ENCODE data around the gene EIF1AD.
A peak's percentile ranks its signal among the peaks of the same experiment; 100 is the strongest.

The EIF1AD gene, protein sequence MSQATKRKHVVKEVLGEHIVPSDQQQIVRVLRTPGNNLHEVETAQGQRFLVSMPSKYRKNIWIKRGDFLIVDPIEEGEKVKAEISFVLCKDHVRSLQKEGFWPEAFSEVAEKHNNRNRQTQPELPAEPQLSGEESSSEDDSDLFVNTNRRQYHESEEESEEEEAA

GRCh38 chr11:66001942-66002647 is at the start of gene EIF1AD, which contains the start of gene BANF1:
Gene EIF1AD (minus strand): TSS chr11:66002157. CDS start chr11:66000389, 1,768 bp downstream.
Gene BANF1 (plus strand): TSS chr11:66002503. CDS start chr11:66003251, 748 bp downstream.
- peak within 1 kb of the TSS; percentile 94 for H3K4me3 ChIP-seq (ENCODE audit: low read length)
- peak; percentile 99 for DNase-seq (ENCODE audit: low read depth)
- TF ChIP-seq, protein P1, sequence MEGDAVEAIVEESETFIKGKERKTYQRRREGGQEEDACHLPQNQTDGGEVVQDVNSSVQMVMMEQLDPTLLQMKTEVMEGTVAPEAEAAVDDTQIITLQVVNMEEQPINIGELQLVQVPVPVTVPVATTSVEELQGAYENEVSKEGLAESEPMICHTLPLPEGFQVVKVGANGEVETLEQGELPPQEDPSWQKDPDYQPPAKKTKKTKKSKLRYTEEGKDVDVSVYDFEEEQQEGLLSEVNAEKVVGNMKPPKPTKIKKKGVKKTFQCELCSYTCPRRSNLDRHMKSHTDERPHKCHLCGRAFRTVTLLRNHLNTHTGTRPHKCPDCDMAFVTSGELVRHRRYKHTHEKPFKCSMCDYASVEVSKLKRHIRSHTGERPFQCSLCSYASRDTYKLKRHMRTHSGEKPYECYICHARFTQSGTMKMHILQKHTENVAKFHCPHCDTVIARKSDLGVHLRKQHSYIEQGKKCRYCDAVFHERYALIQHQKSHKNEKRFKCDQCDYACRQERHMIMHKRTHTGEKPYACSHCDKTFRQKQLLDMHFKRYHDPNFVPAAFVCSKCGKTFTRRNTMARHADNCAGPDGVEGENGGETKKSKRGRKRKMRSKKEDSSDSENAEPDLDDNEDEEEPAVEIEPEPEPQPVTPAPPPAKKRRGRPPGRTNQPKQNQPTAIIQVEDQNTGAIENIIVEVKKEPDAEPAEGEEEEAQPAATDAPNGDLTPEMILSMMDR (IDR thresholded peaks at IDR 0.05; ENCODE audit: insufficient read depth, low read depth, low read length, missing control alignments), result no peak

- DNase-seq (ENCODE audit: low read depth), result no peak
- TF ChIP-seq, protein P1 (IDR thresholded peaks at IDR 0.05; ENCODE audit: insufficient read depth, low read depth, low read length, missing control alignments), result no peak
- H3K4me3 ChIP-seq (ENCODE audit: low read length), result peak overlapping the region; percentile 58
These were observed 49.4 kb upstream of the EIF1AD start for GRCh38 chr11:66051371-66051765.

DNA sequence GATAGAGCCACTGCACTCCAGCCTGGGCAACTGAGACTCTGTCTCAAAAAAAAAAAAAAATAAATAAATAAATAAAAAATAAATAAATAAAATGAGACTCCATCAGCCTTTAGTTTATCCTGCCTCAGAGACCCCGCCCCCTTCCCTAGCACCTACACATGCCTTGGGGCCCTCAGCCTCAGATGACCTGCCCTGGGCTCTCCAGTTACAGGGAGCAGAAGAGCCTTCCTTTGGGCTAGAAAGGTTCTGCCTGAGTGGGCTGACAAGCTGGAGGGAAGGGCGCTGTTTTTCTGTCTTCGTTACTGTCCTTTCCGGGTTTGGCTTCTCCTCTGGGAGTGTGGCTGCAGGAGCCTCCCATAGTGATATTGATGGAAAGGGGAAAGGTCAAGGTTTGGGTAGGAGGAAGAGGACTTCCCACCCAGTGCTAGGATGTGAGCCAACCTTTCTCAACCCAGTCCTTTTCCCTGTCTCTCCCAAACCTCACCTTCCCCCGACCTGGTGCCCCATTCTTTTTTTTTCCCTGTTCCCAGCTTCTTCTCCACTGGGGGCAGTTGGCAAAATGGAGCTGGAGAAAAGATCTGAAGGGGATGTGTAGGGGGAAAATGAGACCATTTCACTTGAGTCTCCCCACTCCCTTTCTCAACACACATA is 48.7 kb upstream of the EIF1AD start:
- H3K4me3 ChIP-seq (ENCODE audit: low read length), result no peak overlapping the region
- no peak for DNase-seq (ENCODE audit: low read depth)
- TF ChIP-seq, protein P1 (IDR thresholded peaks at IDR 0.05; ENCODE audit: insufficient read depth, low read depth, low read length, missing control alignments), result no peak

- DNase-seq (ENCODE audit: low read depth), result no peak
- H3K4me3 ChIP-seq (ENCODE audit: low read length), result no peak within 1 kb of the TSS
- TF ChIP-seq, protein P1 (IDR thresholded peaks at IDR 0.05; ENCODE audit: insufficient read depth, low read depth, low read length, missing control alignments), result no peak
These were observed 46.8 kb upstream of the EIF1AD start, which contains the start of gene GAL3ST3 for GRCh38 chr11:66048547-66049323. Gene GAL3ST3 (minus strand): TSS chr11:66049161. CDS start chr11:66045415, 3,746 bp downstream.

GRCh38 chr11:66047541-66048365 is 45.8 kb upstream of the EIF1AD start:
- no peak overlapping the region for H3K4me3 ChIP-seq (ENCODE audit: low read length)
- no peak for DNase-seq (ENCODE audit: low read depth)
- TF ChIP-seq, protein P1 (IDR thresholded peaks at IDR 0.05; ENCODE audit: insufficient read depth, low read depth, low read length, missing control alignments), result no peak

GRCh38 chr11:66046901-66047300 is 44.9 kb upstream of the EIF1AD start:
- no peak for DNase-seq (ENCODE audit: low read depth)
- no peak overlapping the region for H3K4me3 ChIP-seq (ENCODE audit: low read length)
- TF ChIP-seq, protein P1 (IDR thresholded peaks at IDR 0.05; ENCODE audit: insufficient read depth, low read depth, low read length, missing control alignments), result no peak

Data from epithelial cell of esophagus (primary cell).